GM11168 (cell line): Measurements from ENCODE around the gene PIM3.

Experiments used
- in situ Hi-C: fragments of 300-500 bp; cut with MboI; formaldehyde crosslinking; loops from one replicate; pipeline ENCODE4 v1.12.0; 2022; ENCODE audit warnings: low sequenced_read_pairs; ENCODE audit not compliant: unreplicated experiment

Gene PIM3

DNA sequence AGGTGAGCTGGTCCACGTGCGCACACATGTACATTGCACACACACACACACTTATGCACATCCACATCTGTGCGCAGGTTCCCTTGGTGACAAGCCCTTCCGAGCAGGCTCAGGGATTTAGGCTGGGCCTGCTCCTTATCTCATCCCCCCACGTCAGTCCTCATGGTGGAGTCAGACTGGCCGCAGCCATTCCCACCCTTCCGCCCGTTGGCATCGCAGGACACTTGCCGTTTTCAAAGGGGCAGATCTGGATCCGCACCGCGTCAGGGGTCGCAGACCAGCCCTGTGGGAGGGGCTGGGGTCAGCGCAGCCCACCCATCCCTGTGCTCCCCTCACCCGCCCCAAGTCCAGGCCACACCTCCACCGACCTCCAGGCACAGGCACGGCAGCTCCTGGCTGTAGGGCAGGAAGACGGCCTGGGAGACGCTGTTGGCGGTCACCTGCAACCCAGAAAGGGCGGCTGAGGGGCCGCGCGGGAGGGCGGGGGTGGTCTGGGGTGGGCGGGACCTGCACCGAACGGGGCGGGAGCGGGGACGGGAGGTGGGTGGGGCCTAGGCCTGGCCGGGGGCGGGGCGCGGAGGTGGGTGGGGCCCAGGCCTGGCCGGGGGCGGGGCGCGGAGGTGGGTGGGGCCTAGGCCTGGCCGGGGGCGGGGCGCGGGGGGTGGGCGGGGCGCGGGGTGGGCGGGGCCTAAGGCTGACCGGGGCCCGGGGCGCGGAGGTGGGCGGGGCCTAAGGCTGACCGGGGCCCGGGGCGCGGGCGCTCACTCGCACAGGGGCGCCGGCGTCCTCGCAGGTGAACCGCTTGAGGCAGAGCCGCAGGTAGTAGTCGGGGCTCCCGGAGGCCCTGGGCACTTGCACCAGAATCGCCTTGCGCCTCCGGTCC is 38.7 kb downstream of the PIM3 start:
- in situ Hi-C loops = no loop called here

DNA sequence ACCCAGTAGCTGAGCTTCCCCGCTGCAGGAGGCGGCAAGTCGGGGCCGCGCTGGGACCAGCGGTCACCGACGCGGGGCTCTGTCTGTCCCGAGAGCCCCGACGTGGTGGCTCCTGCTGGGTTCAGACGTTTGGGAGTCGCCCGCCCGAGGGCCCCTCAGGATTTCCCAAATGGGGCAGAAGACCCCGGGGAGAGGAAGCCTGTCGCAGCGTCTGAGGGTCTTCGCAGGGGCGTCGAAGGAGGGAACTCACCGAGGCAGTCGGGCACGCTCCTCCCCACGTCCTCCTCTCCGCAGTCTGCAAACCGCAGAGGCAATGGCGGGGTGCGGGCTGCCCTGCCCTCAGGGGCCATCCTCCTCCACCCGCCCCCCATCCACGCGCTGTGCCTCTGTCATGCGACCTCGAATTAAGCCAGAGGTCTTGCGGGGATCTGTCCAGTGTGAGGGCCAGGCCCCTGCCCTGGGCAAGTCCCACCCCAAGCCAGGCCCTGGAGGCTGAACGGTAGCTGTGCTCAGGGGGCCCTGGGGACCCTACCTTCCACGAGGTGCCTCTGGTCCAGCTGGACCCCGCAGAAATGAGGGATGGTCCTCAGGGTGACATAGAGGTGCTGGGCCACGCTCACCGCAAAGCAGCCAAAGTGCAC is 39.5 kb downstream of the PIM3 start:
- in situ Hi-C loops = no loop called here

DNA sequence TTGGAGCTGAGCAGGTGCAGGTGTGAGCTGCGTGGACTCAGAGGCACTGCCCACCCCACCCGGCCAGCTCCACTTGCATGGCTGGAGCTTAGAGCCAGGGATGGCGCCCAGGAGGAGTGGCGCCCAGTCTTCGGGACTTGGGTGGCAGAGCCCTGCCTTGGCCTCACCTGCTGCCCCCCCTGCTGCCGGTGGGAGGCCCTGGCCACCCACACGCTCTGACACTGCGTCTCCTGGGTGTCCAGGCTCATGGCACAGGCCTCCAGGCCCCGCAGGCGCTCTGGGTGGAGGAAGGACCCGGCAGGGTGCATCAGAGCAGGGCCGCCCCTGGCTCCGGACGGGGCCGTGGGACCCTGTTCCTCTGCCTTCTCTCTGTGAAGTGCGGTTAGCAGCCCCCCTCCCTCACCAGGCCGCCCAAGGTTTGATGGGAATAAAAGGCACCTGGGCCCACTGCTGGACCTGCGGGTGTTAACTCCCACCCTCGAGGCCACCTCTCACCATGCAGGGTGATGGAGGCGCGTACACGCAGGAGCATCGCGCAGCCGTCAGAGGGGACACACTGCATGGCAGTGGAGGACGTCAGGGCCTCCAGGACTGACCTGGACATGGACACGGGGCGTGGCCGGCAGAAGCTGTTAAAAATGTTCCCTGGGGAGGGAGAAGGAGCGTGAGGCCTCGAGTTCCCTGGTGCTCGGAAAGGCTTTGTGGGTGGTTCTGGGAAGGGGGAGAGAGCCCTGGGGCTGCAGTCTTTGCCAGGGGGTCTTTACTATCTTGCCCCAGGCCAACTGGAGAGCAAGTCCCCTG is 40.2 kb downstream of the PIM3 start:
- in situ Hi-C loops = no loop called here

- in situ Hi-C loops = no loop called here
Measured at GRCh38 chr22:50001388-50002231, 41.0 kb downstream of the PIM3 start.

- in situ Hi-C loops = no loop called here
Measured at GRCh38 chr22:50002791-50003190, 42.2 kb downstream of the PIM3 start.

- in situ Hi-C loops = no loop called here
Measured at GRCh38 chr22:50004918-50005317, 44.3 kb downstream of the PIM3 start.

DNA sequence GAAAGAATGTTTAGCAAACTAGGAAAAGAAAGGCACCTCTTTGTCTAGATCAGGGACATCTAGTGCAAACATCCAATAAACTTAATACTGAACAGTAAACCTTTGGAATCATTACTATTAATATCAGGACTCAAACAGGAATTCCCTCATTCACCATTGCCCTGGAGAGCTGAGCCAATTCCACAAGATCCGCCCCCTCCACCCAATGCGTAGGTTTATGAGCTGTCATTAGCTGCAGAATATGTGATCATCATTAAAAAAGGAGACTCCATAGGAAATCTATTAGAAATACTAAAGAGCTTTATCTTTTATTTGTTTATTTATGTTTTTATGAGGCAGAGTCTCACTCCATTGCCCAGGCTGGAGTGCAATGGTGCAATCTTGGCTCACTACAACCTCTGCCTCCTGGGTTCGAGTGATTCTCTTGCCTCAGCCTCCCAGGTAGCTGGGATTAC is 46.5 kb downstream of the PIM3 start:
- in situ Hi-C loops = no loop called here

DNA sequence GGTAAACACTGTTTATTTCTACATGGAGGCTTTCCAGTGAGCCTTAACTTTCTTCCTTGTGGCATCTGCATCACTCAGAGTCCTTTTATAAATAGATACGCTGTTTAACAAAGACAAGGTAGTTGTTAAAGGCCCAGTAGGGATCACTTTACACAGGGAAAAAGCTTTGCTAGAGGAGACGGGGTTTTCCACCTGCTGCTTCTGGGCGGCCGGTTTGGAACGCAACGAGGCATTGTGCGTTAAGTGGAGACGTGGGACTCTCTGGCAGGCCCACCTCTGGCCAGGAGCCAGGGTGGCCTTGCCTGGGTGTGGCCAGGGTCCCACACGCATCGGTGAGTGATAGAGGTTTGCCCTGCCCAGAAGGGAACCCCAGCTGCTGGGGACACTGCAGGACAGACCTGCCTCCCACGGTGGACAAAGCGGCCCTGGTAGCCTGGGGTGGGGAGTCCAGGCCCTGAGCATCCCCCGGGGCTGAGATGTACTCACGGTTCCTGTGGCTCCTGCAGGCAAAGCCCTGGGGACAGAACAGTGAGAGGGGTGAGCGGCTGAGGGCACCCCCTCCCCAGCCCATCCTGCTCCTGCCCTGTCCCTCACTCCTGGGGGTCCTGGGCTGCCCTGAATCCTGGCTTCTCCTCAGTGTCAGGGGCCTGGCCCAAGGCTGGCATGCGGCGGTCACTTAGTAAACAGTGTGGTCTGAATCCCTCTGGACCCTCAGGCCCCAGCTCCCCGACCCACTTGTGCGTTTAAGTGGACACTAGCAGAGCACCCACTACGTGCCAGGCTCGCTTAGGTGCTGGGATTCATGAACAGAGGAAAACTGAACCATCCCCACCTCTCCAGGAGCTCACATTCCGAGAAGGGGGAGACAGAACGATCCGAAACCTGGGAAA is 47.8 kb downstream of the PIM3 start:
- in situ Hi-C loops = no loop called here

- in situ Hi-C loops = no loop called here
Measured at GRCh38 chr22:50009251-50009650, 48.7 kb downstream of the PIM3 start.

- in situ Hi-C loops = no loop called here
Measured at GRCh38 chr22:50009765-50010675, 49.4 kb downstream of the PIM3 start.

DNA sequence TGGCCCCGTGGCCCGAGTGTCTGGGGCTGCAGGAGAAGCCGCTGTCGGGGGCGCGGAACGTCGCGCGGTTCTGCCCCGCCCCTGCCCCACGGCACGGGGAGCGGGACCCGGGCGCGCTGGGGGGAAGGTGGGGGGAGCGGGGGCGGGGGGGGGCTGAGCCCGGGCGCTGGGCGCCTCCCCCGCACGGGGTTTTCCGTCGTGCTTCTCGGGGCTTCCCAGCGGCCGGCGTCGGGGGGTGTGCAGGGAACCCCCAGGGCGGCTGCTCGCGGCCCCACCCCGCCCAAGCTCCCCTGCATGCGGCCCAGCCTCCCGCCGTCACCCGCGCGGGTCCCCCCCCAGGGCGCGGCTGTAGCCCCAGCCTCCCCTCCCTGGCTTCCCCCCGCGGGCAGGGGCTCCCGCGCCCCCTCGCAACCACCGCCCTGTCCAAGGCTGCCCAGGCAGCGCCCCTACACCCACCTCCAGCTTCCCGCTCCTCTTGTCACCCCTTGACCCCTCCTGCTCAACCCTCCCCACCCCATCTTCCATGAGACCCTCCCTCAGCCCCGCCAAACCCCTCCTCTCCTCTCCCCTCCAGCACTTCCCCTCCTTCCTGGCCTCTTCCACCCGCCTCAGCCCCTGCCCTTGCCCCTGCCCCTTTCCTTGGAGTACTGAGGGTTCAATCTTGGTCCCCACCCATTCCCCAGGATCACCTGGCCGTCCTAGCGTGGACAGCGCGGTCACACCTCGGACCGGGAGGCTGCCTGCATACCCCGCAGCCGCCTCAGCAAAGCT is 50.3 kb downstream of the PIM3 start:
- in situ Hi-C loops = no loop called here

GRCh38 chr22:50011447-50012210 is 51.1 kb downstream of the PIM3 start:
- in situ Hi-C loops = no loop called here

DNA sequence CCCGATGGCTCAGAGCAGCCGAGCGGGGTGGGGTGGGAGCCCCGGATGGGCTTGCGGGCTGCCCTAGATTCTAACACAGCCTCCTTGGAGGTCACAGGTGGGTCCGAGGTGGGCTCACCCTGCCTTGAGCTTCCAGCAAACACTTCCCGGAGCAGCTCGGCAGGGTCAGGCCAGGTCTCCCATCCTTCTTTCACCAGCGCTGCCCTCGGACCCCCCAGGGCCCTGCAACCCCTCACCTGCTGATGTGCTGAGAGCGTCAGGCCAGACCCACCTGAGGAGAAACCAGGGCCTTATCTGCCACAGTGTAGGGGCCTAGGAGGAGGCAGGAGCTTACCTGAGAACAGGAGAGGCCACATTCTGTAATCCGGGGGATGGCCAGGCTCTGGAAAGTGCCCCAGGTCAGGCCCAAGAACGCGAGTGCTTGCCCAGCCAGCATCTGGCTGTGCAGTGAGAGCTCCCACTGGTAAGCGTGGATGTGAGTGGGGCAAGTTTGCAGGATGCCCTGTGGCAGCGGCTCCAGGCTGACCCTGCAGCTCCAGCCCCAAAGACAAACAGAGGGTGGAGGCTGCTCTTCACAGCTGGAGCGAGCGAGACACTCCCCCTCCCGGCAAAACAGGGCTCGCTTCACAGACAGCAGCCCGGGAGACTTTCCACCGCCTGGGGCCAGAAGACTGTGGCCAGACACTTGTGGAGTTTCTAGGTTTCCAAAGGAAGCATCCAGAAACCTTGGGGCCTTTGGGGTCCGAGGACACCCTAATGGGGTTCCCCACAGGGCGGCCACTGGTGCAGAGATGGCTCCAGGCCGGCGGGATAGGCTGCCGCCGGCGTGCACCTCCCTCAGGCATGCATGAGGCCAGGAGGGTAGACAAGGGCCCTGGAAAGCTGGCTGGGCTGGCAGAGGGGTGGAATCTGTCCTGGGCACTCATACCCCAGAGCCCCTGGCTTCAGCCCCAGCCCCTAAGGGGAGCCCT is 51.9 kb downstream of the PIM3 start, which contains the start of gene IL17REL:
Gene IL17REL (minus strand): TSS at position 555 of the 971 bp plus-strand sequence. CDS start 119 bp downstream, at position 436.
- in situ Hi-C loops = no loop called here
